Panc1 (cell line): ENCODE data around the gene MTOR. TPM values are rescaled to one million over a fixed set of nuclear protein-coding genes. Genes with fewer than 3 reads are reported as not detected.

Experiments used
- ATAC-seq: fragments of 200-7000 bp; cut with Tn5 transposase; 2 replicates; pipeline ENCODE4 v1.9.1; 2020; ENCODE audit warnings: mild to moderate bottlenecking, moderate library complexity
- BruUV-seq: library from RNA; stranded (reverse); fragments of 400-500 nt; replicated peaks from 2 replicates; lab custom pipeline; 2021; lab: Mats Ljungman, UMichigan
- CTCF ChIA-PET: fragments of 300-600 bp; sonication (Branson Sonifier 250); formaldehyde crosslinking; loops from one replicate; lab custom pipeline; 2022; ENCODE audit warnings: antibody characterized with exemption; lab: Charles Lee
- POLR2A ChIA-PET: fragments of 300-600 bp; sonication (Branson Sonifier 250); formaldehyde crosslinking; loops from one replicate; lab custom pipeline; 2022; ENCODE audit warnings: antibody characterized with exemption; lab: Charles Lee
- DNase-seq: peaks from one replicate; pipeline ENCODE4 v3.0.0-alpha.2; 2010; ENCODE audit warnings: low read depth, low spot score
- H3K27ac ChIP-seq: 2 replicates; pipeline ENCODE4 v1.5.1; 2011; ENCODE audit warnings: mild to moderate bottlenecking, low read length, inconsistent platforms
- H3K27me3 ChIP-seq: fragments of 200-500 bp; sonication (Bioruptor generic); 2 replicates; pipeline ENCODE4 v1.6.0; 2014; ENCODE audit warnings: low read length, inconsistent platforms; ENCODE audit not compliant: control insufficient read depth, insufficient read depth
- H3K36me3 ChIP-seq: fragments of 200-500 bp; sonication (Bioruptor generic); 2 replicates; pipeline ENCODE4 v1.5.1; 2014; ENCODE audit warnings: inconsistent platforms, mild to moderate bottlenecking, low read length, moderate library complexity; ENCODE audit not compliant: control insufficient read depth, insufficient read depth
- H3K4me1 ChIP-seq: 2 replicates; pipeline ENCODE4 v1.5.1; 2011; ENCODE audit warnings: inconsistent platforms, mild to moderate bottlenecking, low read length, moderate library complexity; ENCODE audit not compliant: control insufficient read depth, insufficient read depth
- H3K4me3 ChIP-seq, 2 experiments: 2 replicates each; pipeline ENCODE4 v1.5.1; 2011 to 2012; ENCODE audit warnings: low read depth in 2 of 2, low read length in 2 of 2, mild to moderate bottlenecking in 2 of 2, inconsistent platforms in 1 of 2, moderate library complexity in 1 of 2
- H3K9me3 ChIP-seq: fragments of 200-500 bp; sonication (Bioruptor generic); 2 replicates; pipeline ENCODE4 v1.5.1; 2014; ENCODE audit warnings: low read depth, mild to moderate bottlenecking, inconsistent platforms, low read length, moderate library complexity; ENCODE audit not compliant: control insufficient read depth, insufficient read depth
- POLR2AphosphoS5 ChIP-seq: IDR thresholded peaks from 2 replicates; pipeline ENCODE4 v1.6.1; 2012; ENCODE audit warnings: mild to moderate bottlenecking, low read depth, low read length, moderate library complexity
- SIN3A ChIP-seq: IDR thresholded peaks from 2 replicates; pipeline ENCODE4 v1.6.1; 2012; ENCODE audit warnings: low read depth, mild to moderate bottlenecking, low read length, moderate library complexity, borderline replicate concordance; ENCODE audit not compliant: insufficient read depth
- TCF7L2 ChIP-seq: IDR thresholded peaks from 2 replicates; pipeline ENCODE4 v1.6.1; 2011; ENCODE audit warnings: mild to moderate bottlenecking, low read depth, low read length, inconsistent platforms
- in situ Hi-C: cut with HindIII; loops from 2 replicates; pipeline ENCODE4 v1.10.0; 2016; ENCODE audit warnings: low sequenced_read_pairs, low pct_unique_long_range_greater_than_20kb
- intact Hi-C: fragments of 100-400 bp; cut with micrococcal nuclease; formaldehyde crosslinking; loops from one replicate; pipeline ENCODE4 v1.10.0; 2022; ENCODE audit not compliant: unreplicated experiment
- total RNA-seq: library from RNA; stranded (reverse); gene quantifications from one replicate; pipeline ENCODE4 v1.2.1, GENCODE V29; 2021; ENCODE audit not compliant: unreplicated experiment
- TF ChIP-seq, protein P1 (sequence below): fragments of 450-650 bp; IDR thresholded peaks from 2 replicates; pipeline ENCODE4 v1.5.1; 2017; ENCODE audit warnings: mild to moderate bottlenecking
- TF ChIP-seq, protein P2 (sequence below), 2 experiments: IDR thresholded peaks; 2 replicates each; pipeline ENCODE4 v1.6.1; 2011 to 2012; ENCODE audit warnings: low read depth in 2 of 2, control low read depth in 1 of 2, low read length in 1 of 2, mild to moderate bottlenecking in 1 of 2, moderate library complexity in 1 of 2; ENCODE audit not compliant: insufficient read depth in 1 of 2

The MTOR gene
- total RNA-seq, 1 experiment from 2014 or later = 71.2 TPM

DNA sequence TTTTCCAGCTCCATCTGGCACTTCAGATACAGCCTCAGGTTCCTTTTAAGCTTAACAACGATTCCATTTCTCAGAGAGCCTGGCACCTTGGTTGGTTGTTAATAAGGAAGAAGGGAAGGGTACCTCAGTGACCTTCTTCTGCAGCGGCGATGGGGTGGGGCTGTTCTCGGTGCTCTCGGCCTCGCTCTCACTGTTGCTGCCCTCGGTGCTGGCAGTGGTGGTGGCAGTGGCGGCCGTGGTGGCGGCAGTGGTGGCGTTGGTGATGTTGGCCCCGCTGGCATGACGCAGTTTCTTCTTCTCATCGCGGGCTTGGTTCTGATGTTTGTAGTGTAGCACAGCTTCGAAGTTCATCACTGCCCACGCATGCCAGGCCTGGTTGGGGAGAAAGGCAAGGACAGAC is 131.9 kb downstream of the MTOR start:
- Histone ChIP-seq H3K27ac (no peak overlapping the region; the same call in 1 of the 2 replicates), H3K4me3 (no peak overlapping the region), H3K9me3 (no peaks in the 10 kb centered on the region), H3K36me3 (peaks cover 38% of the 10 kb centered on the region), H3K27me3 (no peaks in the 10 kb centered on the region), H3K4me1 (peaks cover 25% of the 10 kb centered on the region)
- intact Hi-C loops (no loop called here), in situ Hi-C loops (loop anchor here (5.0 kb wide), 1 partner anchor 33 kb away; the partner anchor contains the start of gene EXOSC10)
- no peak for ATAC-seq
- no TSS peak for BruUV-seq
- no peak for DNase-seq
- CTCF ChIA-PET = no interaction called here
- TF ChIP-seq TCF7L2 (no peak), POLR2AphosphoS5 (no peak), SIN3A (no peak)
- TF ChIP-seq, protein P1, sequence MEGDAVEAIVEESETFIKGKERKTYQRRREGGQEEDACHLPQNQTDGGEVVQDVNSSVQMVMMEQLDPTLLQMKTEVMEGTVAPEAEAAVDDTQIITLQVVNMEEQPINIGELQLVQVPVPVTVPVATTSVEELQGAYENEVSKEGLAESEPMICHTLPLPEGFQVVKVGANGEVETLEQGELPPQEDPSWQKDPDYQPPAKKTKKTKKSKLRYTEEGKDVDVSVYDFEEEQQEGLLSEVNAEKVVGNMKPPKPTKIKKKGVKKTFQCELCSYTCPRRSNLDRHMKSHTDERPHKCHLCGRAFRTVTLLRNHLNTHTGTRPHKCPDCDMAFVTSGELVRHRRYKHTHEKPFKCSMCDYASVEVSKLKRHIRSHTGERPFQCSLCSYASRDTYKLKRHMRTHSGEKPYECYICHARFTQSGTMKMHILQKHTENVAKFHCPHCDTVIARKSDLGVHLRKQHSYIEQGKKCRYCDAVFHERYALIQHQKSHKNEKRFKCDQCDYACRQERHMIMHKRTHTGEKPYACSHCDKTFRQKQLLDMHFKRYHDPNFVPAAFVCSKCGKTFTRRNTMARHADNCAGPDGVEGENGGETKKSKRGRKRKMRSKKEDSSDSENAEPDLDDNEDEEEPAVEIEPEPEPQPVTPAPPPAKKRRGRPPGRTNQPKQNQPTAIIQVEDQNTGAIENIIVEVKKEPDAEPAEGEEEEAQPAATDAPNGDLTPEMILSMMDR = no peak
- TF ChIP-seq, protein P2, sequence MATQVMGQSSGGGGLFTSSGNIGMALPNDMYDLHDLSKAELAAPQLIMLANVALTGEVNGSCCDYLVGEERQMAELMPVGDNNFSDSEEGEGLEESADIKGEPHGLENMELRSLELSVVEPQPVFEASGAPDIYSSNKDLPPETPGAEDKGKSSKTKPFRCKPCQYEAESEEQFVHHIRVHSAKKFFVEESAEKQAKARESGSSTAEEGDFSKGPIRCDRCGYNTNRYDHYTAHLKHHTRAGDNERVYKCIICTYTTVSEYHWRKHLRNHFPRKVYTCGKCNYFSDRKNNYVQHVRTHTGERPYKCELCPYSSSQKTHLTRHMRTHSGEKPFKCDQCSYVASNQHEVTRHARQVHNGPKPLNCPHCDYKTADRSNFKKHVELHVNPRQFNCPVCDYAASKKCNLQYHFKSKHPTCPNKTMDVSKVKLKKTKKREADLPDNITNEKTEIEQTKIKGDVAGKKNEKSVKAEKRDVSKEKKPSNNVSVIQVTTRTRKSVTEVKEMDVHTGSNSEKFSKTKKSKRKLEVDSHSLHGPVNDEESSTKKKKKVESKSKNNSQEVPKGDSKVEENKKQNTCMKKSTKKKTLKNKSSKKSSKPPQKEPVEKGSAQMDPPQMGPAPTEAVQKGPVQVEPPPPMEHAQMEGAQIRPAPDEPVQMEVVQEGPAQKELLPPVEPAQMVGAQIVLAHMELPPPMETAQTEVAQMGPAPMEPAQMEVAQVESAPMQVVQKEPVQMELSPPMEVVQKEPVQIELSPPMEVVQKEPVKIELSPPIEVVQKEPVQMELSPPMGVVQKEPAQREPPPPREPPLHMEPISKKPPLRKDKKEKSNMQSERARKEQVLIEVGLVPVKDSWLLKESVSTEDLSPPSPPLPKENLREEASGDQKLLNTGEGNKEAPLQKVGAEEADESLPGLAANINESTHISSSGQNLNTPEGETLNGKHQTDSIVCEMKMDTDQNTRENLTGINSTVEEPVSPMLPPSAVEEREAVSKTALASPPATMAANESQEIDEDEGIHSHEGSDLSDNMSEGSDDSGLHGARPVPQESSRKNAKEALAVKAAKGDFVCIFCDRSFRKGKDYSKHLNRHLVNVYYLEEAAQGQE (IDR thresholded peaks at IDR 0.05; ENCODE audit: insufficient read depth in 1 of 2, low read depth in 2 of 2, low read length in 1 of 2) = no peak
- POLR2A ChIA-PET = no interaction called here

DNA sequence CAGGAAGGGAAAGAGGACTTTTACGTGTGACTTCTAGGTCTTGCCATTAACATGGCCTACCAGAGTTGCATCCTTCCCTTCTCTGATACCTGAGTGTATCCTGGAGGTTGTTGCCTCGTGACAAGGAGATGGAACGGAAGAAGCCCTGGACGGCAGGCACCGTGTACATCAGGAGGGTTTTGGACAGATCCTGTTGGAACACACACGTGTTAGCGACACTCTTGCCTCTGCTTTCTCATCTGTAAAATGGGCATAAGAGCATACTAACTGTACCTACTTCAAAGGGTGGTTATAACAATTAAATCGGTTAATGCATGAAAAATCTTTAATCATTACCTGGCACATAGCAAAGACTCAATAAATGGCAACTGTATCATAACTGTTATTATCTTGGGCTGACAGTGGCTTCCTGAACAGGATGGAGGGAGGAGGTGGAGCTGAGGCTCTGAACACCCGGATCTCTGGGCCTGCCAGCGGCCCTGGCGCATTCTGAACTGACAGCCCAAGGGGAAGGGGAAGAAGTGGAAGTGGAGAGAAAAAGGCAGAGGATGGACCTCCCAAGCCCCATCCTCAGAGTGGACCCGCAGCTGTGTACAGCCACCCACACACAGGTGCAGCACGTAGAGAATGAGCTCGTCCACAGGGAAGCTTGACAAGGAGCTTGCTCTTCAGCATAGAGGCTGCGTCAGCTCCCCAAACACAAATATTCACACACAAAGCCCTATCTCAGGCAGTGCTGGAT is 132.5 kb downstream of the MTOR start:
- ATAC-seq = no peak
- POLR2A ChIA-PET = no interaction called here
- H3K4me1 ChIP-seq = peaks cover 19% of the 10 kb centered on the region
- H3K9me3 ChIP-seq = no peaks in the 10 kb centered on the region
- no peak for DNase-seq
- H3K27me3 ChIP-seq = no peaks in the 10 kb centered on the region
- TF ChIP-seq, protein P1 = no peak
- no peak for TF ChIP-seq POLR2AphosphoS5
- TF ChIP-seq, protein P2 (IDR thresholded peaks at IDR 0.05; ENCODE audit: insufficient read depth in 1 of 2, low read depth in 2 of 2, low read length in 1 of 2) = no peak
- TF ChIP-seq SIN3A = no peak
- no peak for TF ChIP-seq TCF7L2
- CTCF ChIA-PET = no interaction called here
- H3K36me3 ChIP-seq = peaks cover 38% of the 10 kb centered on the region
- intact Hi-C loops = no loop called here
- in situ Hi-C loops = loop anchor here (5.0 kb wide), 1 partner anchor 33 kb away; the partner anchor contains the start of gene EXOSC10
- no peak overlapping the region for H3K4me3 ChIP-seq
- peak overlapping the region; percentile 56; the same call in 1 of the 2 replicates for H3K27ac ChIP-seq
- BruUV-seq = no TSS peak
